SK-N-MC (cell line): ENCODE results near the gene NHS.

Experiments
- EZH2 ChIP-seq: fragments of 200-600 bp; sonication (generic); IDR thresholded peaks from one replicate; pipeline ENCODE4 v1.6.1; 2017; ENCODE audit warnings: antibody characterized with exemption
- POLR2AphosphoS5 ChIP-seq: IDR thresholded peaks from 2 replicates; pipeline ENCODE4 v1.6.1; 2012; ENCODE audit warnings: mild to moderate bottlenecking, low read depth, low read length, borderline replicate concordance

- TF ChIP-seq EZH2: no peak
- TF ChIP-seq POLR2AphosphoS5: no peak
Measured at GRCh38 chrX:17595456-17596035, 220.5 kb downstream of the NHS start.
